ENCODE results near the gene PLEKHG7. TPM values are rescaled to one million over a fixed set of nuclear protein-coding genes. Genes with fewer than 3 reads are reported as not detected.

Gene PLEKHG7
- total and polyA plus RNA-seq, 11 donors: 0.08 TPM; not detected in 10

GRCh38 chr12:92732216-92732615 is 29.4 kb downstream of the PLEKHG7 start:
- DNase-seq (no peak), ATAC-seq (no peak)
- Histone ChIP-seq H3K4me3 (no peak overlapping the region), H3K27me3 (no peaks in the 10 kb centered on the region), H3K9me3 (no peaks in the 10 kb centered on the region), H3K27ac (no peak overlapping the region), H3K36me3 (no peaks in the 10 kb centered on the region), H3K4me1 (peaks cover 0 to 14% (median 0%) of the 10 kb centered on the region in 12 donors)
- 88 to 94% (median 90%) methylated on average over 5 of the region's 5 CpGs for WGBS, 4 donors
- intact Hi-C loops (cut with DNase I): no loop called here
- TF ChIP-seq POLR2A (IDR thresholded peaks at IDR 0.05): no peak
- TF ChIP-seq CTCF (IDR thresholded peaks at IDR 0.05): no peak

- TF ChIP-seq POLR2A (IDR thresholded peaks at IDR 0.05): no peak
- no peak for TF ChIP-seq CTCF (IDR thresholded peaks at IDR 0.05)
- 88 to 91% (median 89%) methylated on average over 6 of the region's 6 CpGs for WGBS, 4 donors
- H3K4me3 ChIP-seq: no peak overlapping the region
- no peaks in the 10 kb centered on the region for H3K27me3 ChIP-seq
- DNase-seq: no peak
- no peaks in the 10 kb centered on the region for H3K36me3 ChIP-seq
- ATAC-seq: no peak
- no peaks in the 10 kb centered on the region for H3K9me3 ChIP-seq
- H3K4me1 ChIP-seq: peaks cover 0 to 14% (median 0%) of the 10 kb centered on the region in 12 donors
- no peak overlapping the region for H3K27ac ChIP-seq
- intact Hi-C loops (cut with DNase I): no loop called here
These were observed 29.9 kb downstream of the PLEKHG7 start for GRCh38 chr12:92732716-92733115.

GRCh38 chr12:92733181-92733580 is 30.4 kb downstream of the PLEKHG7 start:
- no peak for TF ChIP-seq POLR2A (IDR thresholded peaks at IDR 0.05)
- intact Hi-C loops (cut with DNase I): no loop called here
- Histone ChIP-seq H3K9me3 (no peaks in the 10 kb centered on the region), H3K4me3 (no peak overlapping the region), H3K36me3 (no peaks in the 10 kb centered on the region), H3K27ac (no peak overlapping the region), H3K27me3 (no peaks in the 10 kb centered on the region), H3K4me1 (peaks cover 0 to 14% (median 0%) of the 10 kb centered on the region in 12 donors)
- WGBS, 4 donors: 82 to 85% (median 84%) methylated on average over 6 of the region's 6 CpGs
- DNase-seq (no peak), ATAC-seq (no peak)

- 53 to 70% (median 56%) methylated on average over 3 of the region's 3 CpGs for WGBS, 4 donors
- no peaks in the 10 kb centered on the region for H3K27me3 ChIP-seq
- H3K36me3 ChIP-seq: no peaks in the 10 kb centered on the region
- DNase-seq (no peak), ATAC-seq (no peak)
- H3K9me3 ChIP-seq: no peaks in the 10 kb centered on the region
- H3K4me3 ChIP-seq: no peak overlapping the region
- intact Hi-C loops (cut with DNase I): no loop called here
- H3K27ac ChIP-seq: no peak overlapping the region
- TF ChIP-seq CTCF (IDR thresholded peaks at IDR 0.05): no peak
- no peak for TF ChIP-seq POLR2A (IDR thresholded peaks at IDR 0.05)
- peaks cover 0 to 14% (median 0%) of the 10 kb centered on the region in 12 donors for H3K4me1 ChIP-seq
These were observed 30.9 kb downstream of the PLEKHG7 start for GRCh38 chr12:92733661-92734060.

- intact Hi-C loops (cut with DNase I): no loop called here
- H3K27ac ChIP-seq: peak overlapping the region in 3 of 12 donors; percentile 43 to 72 (median 56)
- peaks cover 0 to 14% (median 0%) of the 10 kb centered on the region in 12 donors for H3K4me1 ChIP-seq
- H3K36me3 ChIP-seq: no peaks in the 10 kb centered on the region
- no peaks in the 10 kb centered on the region for H3K27me3 ChIP-seq
- H3K9me3 ChIP-seq: no peaks in the 10 kb centered on the region
- DNase-seq (peak in 1 of 5 donors; percentile 19), ATAC-seq (peak; percentile 42 to 86 (median 80))
- TF ChIP-seq CTCF (IDR thresholded peaks at IDR 0.05): peak in 1 of 12 donors; percentile 9
- TF ChIP-seq POLR2A (IDR thresholded peaks at IDR 0.05): no peak
- no peak overlapping the region for H3K4me3 ChIP-seq
- WGBS, 4 donors: 45 to 63% (median 53%) methylated on average over 3 of the region's 3 CpGs
These were observed 32.4 kb downstream of the PLEKHG7 start for GRCh38 chr12:92735131-92735721.
